Measurements from ENCODE around the gene ZSWIM1. TPM values are rescaled to one million over a fixed set of nuclear protein-coding genes. Genes with fewer than 3 reads are reported as not detected.

Gene ZSWIM1
- polyA plus RNA-seq, 2 donors, result 2.4 to 3.9 TPM

GRCh38 chr20:45882469-45883099, 1.6 kb downstream of the ZSWIM1 start:
- Histone ChIP-seq H3K27me3 (ENCODE audit: control insufficient read depth in 1 of 2, insufficient read depth in 2 of 2, low read length in 2 of 2) (no peaks in the 10 kb centered on the region), H3K4me3 (ENCODE audit: low read depth in 1 of 2, low read length in 2 of 2) (no peak overlapping the region), H3K36me3 (ENCODE audit: control insufficient read depth in 2 of 2, insufficient read depth in 2 of 2, low read length in 1 of 2) (peaks cover 11 to 22% of the 10 kb centered on the region in 2 donors), H3K27ac (ENCODE audit: low read depth in 2 of 2, low read length in 1 of 2) (no peak overlapping the region), H3K9me3 (ENCODE audit: control insufficient read depth in 2 of 2, insufficient read depth in 1 of 2, low read depth in 1 of 2, low read length in 1 of 2) (no peaks in the 10 kb centered on the region), H3K4me1 (ENCODE audit: control insufficient read depth in 2 of 2, insufficient read depth in 2 of 2, low read length in 1 of 2) (no peaks in the 10 kb centered on the region)
- 83% methylated on average over 4 of the region's 4 CpGs for WGBS, 2 donors

GRCh38 chr20:45883100-45883469, 2.1 kb downstream of the ZSWIM1 start:
- H3K27ac ChIP-seq (ENCODE audit: low read depth in 2 of 2, low read length in 1 of 2), result no peak overlapping the region
- peaks cover 11 to 17% of the 10 kb centered on the region in 2 donors for H3K36me3 ChIP-seq (ENCODE audit: control insufficient read depth in 2 of 2, insufficient read depth in 2 of 2, low read length in 1 of 2)
- H3K4me3 ChIP-seq (ENCODE audit: low read depth in 1 of 2, low read length in 2 of 2), result no peak overlapping the region
- H3K4me1 ChIP-seq (ENCODE audit: control insufficient read depth in 2 of 2, insufficient read depth in 2 of 2, low read length in 1 of 2), result no peaks in the 10 kb centered on the region
- no peaks in the 10 kb centered on the region for H3K27me3 ChIP-seq (ENCODE audit: control insufficient read depth in 1 of 2, insufficient read depth in 2 of 2, low read length in 2 of 2)
- 82 to 84% methylated on average over 9 of the region's 9 CpGs for WGBS, 2 donors
- no peaks in the 10 kb centered on the region for H3K9me3 ChIP-seq (ENCODE audit: control insufficient read depth in 2 of 2, insufficient read depth in 1 of 2, low read depth in 1 of 2, low read length in 1 of 2)

DNA sequence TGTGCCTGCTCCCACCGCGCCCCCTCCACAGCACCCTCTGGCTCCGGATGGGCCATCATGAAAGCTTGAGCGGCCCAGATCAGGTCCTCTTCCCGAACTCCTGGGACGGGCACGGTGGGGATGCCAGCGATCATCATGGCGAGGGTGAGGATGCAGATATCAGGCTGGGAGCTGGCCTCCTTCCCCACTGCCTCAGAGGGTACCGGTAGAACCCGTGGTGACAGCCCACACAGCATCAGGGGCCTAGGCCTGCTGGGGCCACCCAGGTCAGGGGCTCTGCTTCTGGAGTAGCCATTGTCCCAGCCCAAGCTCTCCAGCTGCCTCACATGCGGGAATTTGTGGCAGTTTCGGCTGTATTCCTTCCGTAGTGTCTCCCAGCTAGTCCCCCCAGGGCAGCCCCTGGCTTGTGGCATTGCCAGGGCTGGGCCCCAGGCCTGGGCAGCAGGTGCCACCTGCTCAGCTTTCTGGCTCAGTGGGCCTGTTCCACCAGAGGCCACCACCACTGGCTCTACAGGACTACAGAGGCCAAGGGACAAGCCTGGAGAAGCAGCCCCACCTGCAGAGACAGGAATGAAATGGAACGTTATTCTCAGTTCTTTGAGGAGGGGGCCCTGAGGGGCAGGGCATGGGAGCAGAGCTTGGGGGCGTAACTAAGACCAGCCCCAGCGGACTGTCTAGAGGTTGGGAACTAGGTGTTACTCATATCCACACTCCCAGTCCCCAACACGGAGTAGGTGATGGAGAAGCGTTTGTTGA, 5.7 kb downstream of the ZSWIM1 start:
- H3K4me3 ChIP-seq (ENCODE audit: low read depth in 1 of 2, low read length in 2 of 2), result no peak overlapping the region
- 90 to 92% methylated on average over 19 of the region's 19 CpGs for WGBS, 2 donors
- no peak overlapping the region for H3K27ac ChIP-seq (ENCODE audit: low read depth in 2 of 2, low read length in 1 of 2)
- H3K4me1 ChIP-seq (ENCODE audit: control insufficient read depth in 2 of 2, insufficient read depth in 2 of 2, low read length in 1 of 2), result peaks cover 0 to 4% of the 10 kb centered on the region in 2 donors
- no peaks in the 10 kb centered on the region for H3K9me3 ChIP-seq (ENCODE audit: control insufficient read depth in 2 of 2, insufficient read depth in 1 of 2, low read depth in 1 of 2, low read length in 1 of 2)
- peaks cover 11 to 16% of the 10 kb centered on the region in 2 donors for H3K36me3 ChIP-seq (ENCODE audit: control insufficient read depth in 2 of 2, insufficient read depth in 2 of 2, low read length in 1 of 2)
- H3K27me3 ChIP-seq (ENCODE audit: control insufficient read depth in 1 of 2, insufficient read depth in 2 of 2, low read length in 2 of 2), result no peaks in the 10 kb centered on the region

- Histone ChIP-seq H3K27ac (ENCODE audit: low read depth in 2 of 2, low read length in 1 of 2) (no peak within 1 kb of the TSS), H3K4me3 (ENCODE audit: low read depth in 1 of 2, low read length in 2 of 2) (no peak within 1 kb of the TSS), H3K9me3 (ENCODE audit: control insufficient read depth in 2 of 2, insufficient read depth in 1 of 2, low read depth in 1 of 2, low read length in 1 of 2) (no peaks in the 10 kb centered on the region), H3K27me3 (ENCODE audit: control insufficient read depth in 1 of 2, insufficient read depth in 2 of 2, low read length in 2 of 2) (no peaks in the 10 kb centered on the region), H3K4me1 (ENCODE audit: control insufficient read depth in 2 of 2, insufficient read depth in 2 of 2, low read length in 1 of 2) (peaks cover 3 to 10% of the 10 kb centered on the region in 2 donors), H3K36me3 (ENCODE audit: control insufficient read depth in 2 of 2, insufficient read depth in 2 of 2, low read length in 1 of 2) (peaks cover 11 to 16% of the 10 kb centered on the region in 2 donors)
- WGBS, 2 donors, result 90 to 96% methylated on average over 8 of the region's 8 CpGs
These were observed 6.3 kb downstream of the ZSWIM1 start, which contains the start of gene SPATA25 for GRCh38 chr20:45887346-45887715. TSS of gene SPATA25 (minus strand) at chr20:45887622. CDS start at chr20:45887590, 32 bp downstream.

- WGBS, 2 donors, result 90 to 93% methylated on average over 3 of the region's 3 CpGs
- Histone ChIP-seq H3K27me3 (ENCODE audit: control insufficient read depth in 1 of 2, insufficient read depth in 2 of 2, low read length in 2 of 2) (no peaks in the 10 kb centered on the region), H3K9me3 (ENCODE audit: control insufficient read depth in 2 of 2, insufficient read depth in 1 of 2, low read depth in 1 of 2, low read length in 1 of 2) (no peaks in the 10 kb centered on the region), H3K4me3 (ENCODE audit: low read depth in 1 of 2, low read length in 2 of 2) (no peak overlapping the region), H3K4me1 (ENCODE audit: control insufficient read depth in 2 of 2, insufficient read depth in 2 of 2, low read length in 1 of 2) (peaks cover 5 to 18% of the 10 kb centered on the region in 2 donors), H3K27ac (ENCODE audit: low read depth in 2 of 2, low read length in 1 of 2) (no peak overlapping the region), H3K36me3 (ENCODE audit: control insufficient read depth in 2 of 2, insufficient read depth in 2 of 2, low read length in 1 of 2) (peaks cover 1 to 8% of the 10 kb centered on the region in 2 donors)
These were observed 7.7 kb downstream of the ZSWIM1 start for GRCh38 chr20:45888681-45889080.

GRCh38 chr20:45890077-45890984, 9.3 kb downstream of the ZSWIM1 start:
- 2 to 4% methylated on average over 68 to 79 of the region's 79 CpGs for WGBS, 2 donors

DNA sequence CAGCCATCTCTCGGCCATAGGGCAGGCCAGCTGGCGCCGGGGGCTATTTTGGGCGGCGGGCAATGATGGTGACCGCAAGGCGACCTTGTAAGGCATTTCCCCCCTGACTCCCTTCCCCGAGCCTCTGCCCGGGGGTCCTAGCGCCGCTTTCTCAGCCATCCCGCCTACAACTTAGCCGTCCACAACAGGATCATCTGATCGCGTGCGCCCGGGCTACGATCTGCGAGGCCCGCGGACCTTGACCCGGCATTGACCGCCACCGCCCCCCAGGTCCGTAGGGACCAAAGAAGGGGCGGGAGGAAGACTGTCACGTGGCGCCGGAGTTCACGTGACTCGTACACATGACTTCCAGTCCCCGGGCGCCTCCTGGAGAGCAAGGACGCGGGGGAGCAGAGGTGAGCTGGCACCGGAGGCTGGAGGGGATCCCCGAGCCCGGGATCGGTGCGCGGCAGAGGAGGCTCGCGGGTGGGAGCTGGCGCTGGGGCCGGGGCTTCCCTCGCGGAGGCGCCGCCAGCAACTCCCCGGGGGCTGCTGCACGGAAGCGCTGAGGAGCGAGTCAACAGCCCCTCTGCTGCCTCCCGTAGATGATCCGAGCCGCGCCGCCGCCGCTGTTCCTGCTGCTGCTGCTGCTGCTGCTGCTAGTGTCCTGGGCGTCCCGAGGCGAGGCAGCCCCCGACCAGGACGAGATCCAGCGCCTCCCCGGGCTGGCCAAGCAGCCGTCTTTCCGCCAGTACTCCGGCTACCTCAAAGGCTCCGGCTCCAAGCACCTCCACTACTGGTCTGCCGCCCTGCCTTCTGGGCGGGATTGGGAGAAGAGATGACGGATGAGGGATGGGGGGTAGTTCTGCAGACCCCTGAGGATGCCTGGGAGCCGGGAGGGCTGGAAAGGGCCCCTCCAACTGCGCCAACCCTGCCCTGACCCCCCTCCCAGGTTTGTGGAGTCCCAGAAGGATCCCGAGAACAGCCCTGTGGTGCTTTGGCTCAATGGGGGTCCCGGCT, 10.3 kb downstream of the ZSWIM1 start, which contains the start of the genes CTSA and NEURL2:
Gene CTSA, plus strand, starts transcription at position 351 of the 999 bp plus-strand sequence. Its CDS starts 234 bp downstream, at position 585.
Gene NEURL2, minus strand, starts transcription at position 224 of the 999 bp plus-strand sequence. Its CDS starts 217 bp downstream, at position 7.
- peaks cover 7 to 15% of the 10 kb centered on the region in 2 donors for H3K36me3 ChIP-seq (ENCODE audit: control insufficient read depth in 2 of 2, insufficient read depth in 2 of 2, low read length in 1 of 2)
- 1% methylated on average over 69 to 78 of the region's 78 CpGs for WGBS, 2 donors

More at GRCh38 chr20:45890077-45890984, 9.3 kb downstream of the ZSWIM1 start:
- H3K27ac ChIP-seq (ENCODE audit: low read depth in 2 of 2, low read length in 1 of 2), result peak overlapping the region; percentile 80 to 83
- H3K4me1 ChIP-seq (ENCODE audit: control insufficient read depth in 2 of 2, insufficient read depth in 2 of 2, low read length in 1 of 2), result peaks cover 7 to 18% of the 10 kb centered on the region in 2 donors
- H3K36me3 ChIP-seq (ENCODE audit: control insufficient read depth in 2 of 2, insufficient read depth in 2 of 2, low read length in 1 of 2), result peaks cover 7 to 15% of the 10 kb centered on the region in 2 donors
- peak overlapping the region; percentile 80 to 86 for H3K4me3 ChIP-seq (ENCODE audit: low read depth in 1 of 2, low read length in 2 of 2)
- H3K9me3 ChIP-seq (ENCODE audit: control insufficient read depth in 2 of 2, insufficient read depth in 1 of 2, low read depth in 1 of 2, low read length in 1 of 2), result no peaks in the 10 kb centered on the region
- no peaks in the 10 kb centered on the region for H3K27me3 ChIP-seq (ENCODE audit: control insufficient read depth in 1 of 2, insufficient read depth in 2 of 2, low read length in 2 of 2)

GRCh38 chr20:45892049-45892825, 11.2 kb downstream of the ZSWIM1 start:
- H3K4me3 ChIP-seq (ENCODE audit: low read depth in 1 of 2, low read length in 2 of 2), result peak overlapping the region; percentile 80 to 86
- H3K27ac ChIP-seq (ENCODE audit: low read depth in 2 of 2, low read length in 1 of 2), result no peak overlapping the region
- H3K9me3 ChIP-seq (ENCODE audit: control insufficient read depth in 2 of 2, insufficient read depth in 1 of 2, low read depth in 1 of 2, low read length in 1 of 2), result no peaks in the 10 kb centered on the region
- H3K4me1 ChIP-seq (ENCODE audit: control insufficient read depth in 2 of 2, insufficient read depth in 2 of 2, low read length in 1 of 2), result peaks cover 7 to 18% of the 10 kb centered on the region in 2 donors
- WGBS, 2 donors, result 76 to 77% methylated on average over 9 of the region's 9 CpGs
- H3K36me3 ChIP-seq (ENCODE audit: control insufficient read depth in 2 of 2, insufficient read depth in 2 of 2, low read length in 1 of 2), result peaks cover 14 to 18% of the 10 kb centered on the region in 2 donors
- no peaks in the 10 kb centered on the region for H3K27me3 ChIP-seq (ENCODE audit: control insufficient read depth in 1 of 2, insufficient read depth in 2 of 2, low read length in 2 of 2)

More for the DNA sequence above, 10.3 kb downstream of the ZSWIM1 start, which contains the start of the genes CTSA and NEURL2:
- no peaks in the 10 kb centered on the region for H3K9me3 ChIP-seq (ENCODE audit: control insufficient read depth in 2 of 2, insufficient read depth in 1 of 2, low read depth in 1 of 2, low read length in 1 of 2)
- peaks cover 7 to 18% of the 10 kb centered on the region in 2 donors for H3K4me1 ChIP-seq (ENCODE audit: control insufficient read depth in 2 of 2, insufficient read depth in 2 of 2, low read length in 1 of 2)
- peak within 1 kb of the TSS; percentile 80 to 83 for H3K27ac ChIP-seq (ENCODE audit: low read depth in 2 of 2, low read length in 1 of 2)
- H3K4me3 ChIP-seq (ENCODE audit: low read depth in 1 of 2, low read length in 2 of 2), result peak within 1 kb of the TSS; percentile 80 to 86
- no peaks in the 10 kb centered on the region for H3K27me3 ChIP-seq (ENCODE audit: control insufficient read depth in 1 of 2, insufficient read depth in 2 of 2, low read length in 2 of 2)

All from esophagus (tissue), 2 donors.